ENCODE measurements around the gene FCRL5.

DNA sequence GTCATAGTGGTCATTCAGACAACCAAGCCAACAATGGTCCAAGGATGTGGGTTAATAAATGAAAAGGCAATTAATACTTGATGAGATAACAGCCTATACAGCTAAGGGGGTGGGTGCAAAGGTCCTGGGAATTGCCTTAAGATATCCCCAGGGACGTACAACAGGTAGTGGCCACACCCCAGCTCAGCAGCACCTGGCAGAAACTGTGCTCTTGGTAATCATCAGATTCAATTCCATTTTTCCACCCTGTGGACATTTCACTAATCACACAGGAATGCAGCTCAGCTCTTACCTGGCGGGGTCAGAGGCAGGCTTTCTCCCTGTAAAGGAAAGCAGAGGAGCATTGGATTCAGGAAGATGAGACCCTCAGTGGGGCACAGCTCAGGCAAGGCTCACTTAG, 32.9 kb downstream of the FCRL5 start:
- TF ChIP-seq, protein P1, sequence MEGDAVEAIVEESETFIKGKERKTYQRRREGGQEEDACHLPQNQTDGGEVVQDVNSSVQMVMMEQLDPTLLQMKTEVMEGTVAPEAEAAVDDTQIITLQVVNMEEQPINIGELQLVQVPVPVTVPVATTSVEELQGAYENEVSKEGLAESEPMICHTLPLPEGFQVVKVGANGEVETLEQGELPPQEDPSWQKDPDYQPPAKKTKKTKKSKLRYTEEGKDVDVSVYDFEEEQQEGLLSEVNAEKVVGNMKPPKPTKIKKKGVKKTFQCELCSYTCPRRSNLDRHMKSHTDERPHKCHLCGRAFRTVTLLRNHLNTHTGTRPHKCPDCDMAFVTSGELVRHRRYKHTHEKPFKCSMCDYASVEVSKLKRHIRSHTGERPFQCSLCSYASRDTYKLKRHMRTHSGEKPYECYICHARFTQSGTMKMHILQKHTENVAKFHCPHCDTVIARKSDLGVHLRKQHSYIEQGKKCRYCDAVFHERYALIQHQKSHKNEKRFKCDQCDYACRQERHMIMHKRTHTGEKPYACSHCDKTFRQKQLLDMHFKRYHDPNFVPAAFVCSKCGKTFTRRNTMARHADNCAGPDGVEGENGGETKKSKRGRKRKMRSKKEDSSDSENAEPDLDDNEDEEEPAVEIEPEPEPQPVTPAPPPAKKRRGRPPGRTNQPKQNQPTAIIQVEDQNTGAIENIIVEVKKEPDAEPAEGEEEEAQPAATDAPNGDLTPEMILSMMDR (IDR thresholded peaks at IDR 0.05): no peak
- TF ChIP-seq POLR2A (IDR thresholded peaks at IDR 0.05): no peak

Measured in breast epithelium (tissue), 3 donors.